RWPE2 (cell line): Measurements from ENCODE around the gene TOGARAM1.

Source experiments
- ATAC-seq: fragments of 200-7000 bp; cut with Tn5 transposase; 3 replicates; pipeline ENCODE4 v1.9.1; 2021; ENCODE audit warnings: low read depth
- DNase-seq: peaks from one replicate; pipeline ENCODE4 v3.0.0-alpha.2; 2020; ENCODE audit warnings: low spot score
- H3K27ac ChIP-seq: fragments of 450-650 bp; 2 replicates; pipeline ENCODE4 v1.5.1; 2017; ENCODE audit warnings: mild to moderate bottlenecking; ENCODE audit not compliant: poor library complexity, severe bottlenecking
- H3K27me3 ChIP-seq: fragments of 250-450 bp; sonication (Bioruptor Pico); 2 replicates; pipeline ENCODE4 v1.5.1; 2021; ENCODE audit warnings: mild to moderate bottlenecking, moderate library complexity; ENCODE audit not compliant: insufficient read depth, poor library complexity, severe bottlenecking
- H3K36me3 ChIP-seq: fragments of 250-450 bp; sonication (Bioruptor Pico); 2 replicates; pipeline ENCODE4 v1.5.1; 2020; ENCODE audit warnings: low read depth, mild to moderate bottlenecking, moderate library complexity
- H3K4me1 ChIP-seq: fragments of 250-450 bp; sonication (Bioruptor Pico); 2 replicates; pipeline ENCODE4 v1.5.1; 2021; ENCODE audit warnings: mild to moderate bottlenecking, moderate library complexity; ENCODE audit not compliant: insufficient read depth, poor library complexity, severe bottlenecking
- H3K4me3 ChIP-seq: fragments of 250-450 bp; sonication (Bioruptor Pico); 2 replicates; pipeline ENCODE4 v1.5.1; 2021; ENCODE audit warnings: mild to moderate bottlenecking, moderate library complexity; ENCODE audit not compliant: severe bottlenecking
- H3K9me3 ChIP-seq: fragments of 250-450 bp; sonication (Bioruptor Pico); 2 replicates; pipeline ENCODE4 v1.5.1; 2021; ENCODE audit warnings: mild to moderate bottlenecking, moderate library complexity; ENCODE audit not compliant: severe bottlenecking
- TF ChIP-seq, protein P1 (sequence below): fragments of 450-650 bp; IDR thresholded peaks from one replicate; pipeline ENCODE4 v1.5.1; 2017; ENCODE audit warnings: mild to moderate bottlenecking, moderate library complexity; ENCODE audit not compliant: poor library complexity, severe bottlenecking

Gene TOGARAM1

DNA sequence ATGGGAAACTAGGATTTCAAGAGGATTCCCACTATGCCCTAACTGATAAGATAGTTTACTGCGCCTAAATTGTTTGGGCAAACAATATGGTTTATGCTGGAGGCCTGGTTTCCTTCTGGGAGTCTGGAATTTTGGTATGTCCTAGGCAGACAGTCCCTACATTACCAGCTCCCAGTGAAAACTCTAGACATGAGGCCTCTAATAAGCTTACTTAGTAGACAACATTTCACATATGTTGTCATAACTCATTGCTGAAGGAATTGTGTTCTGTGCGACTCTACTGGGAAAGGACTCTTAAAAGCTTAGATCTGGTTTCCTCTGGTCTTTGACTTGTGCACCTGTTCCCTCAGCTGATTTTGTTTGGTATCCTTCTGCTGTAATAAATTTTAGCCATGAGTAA is 104.0 kb downstream of the TOGARAM1 start:
- Histone ChIP-seq H3K9me3 (no peaks in the 10 kb centered on the region), H3K4me1 (no peaks in the 10 kb centered on the region), H3K36me3 (peaks cover 37% of the 10 kb centered on the region), H3K4me3 (no peak overlapping the region), H3K27me3 (no peaks in the 10 kb centered on the region), H3K27ac (no peak overlapping the region)
- TF ChIP-seq, protein P1, sequence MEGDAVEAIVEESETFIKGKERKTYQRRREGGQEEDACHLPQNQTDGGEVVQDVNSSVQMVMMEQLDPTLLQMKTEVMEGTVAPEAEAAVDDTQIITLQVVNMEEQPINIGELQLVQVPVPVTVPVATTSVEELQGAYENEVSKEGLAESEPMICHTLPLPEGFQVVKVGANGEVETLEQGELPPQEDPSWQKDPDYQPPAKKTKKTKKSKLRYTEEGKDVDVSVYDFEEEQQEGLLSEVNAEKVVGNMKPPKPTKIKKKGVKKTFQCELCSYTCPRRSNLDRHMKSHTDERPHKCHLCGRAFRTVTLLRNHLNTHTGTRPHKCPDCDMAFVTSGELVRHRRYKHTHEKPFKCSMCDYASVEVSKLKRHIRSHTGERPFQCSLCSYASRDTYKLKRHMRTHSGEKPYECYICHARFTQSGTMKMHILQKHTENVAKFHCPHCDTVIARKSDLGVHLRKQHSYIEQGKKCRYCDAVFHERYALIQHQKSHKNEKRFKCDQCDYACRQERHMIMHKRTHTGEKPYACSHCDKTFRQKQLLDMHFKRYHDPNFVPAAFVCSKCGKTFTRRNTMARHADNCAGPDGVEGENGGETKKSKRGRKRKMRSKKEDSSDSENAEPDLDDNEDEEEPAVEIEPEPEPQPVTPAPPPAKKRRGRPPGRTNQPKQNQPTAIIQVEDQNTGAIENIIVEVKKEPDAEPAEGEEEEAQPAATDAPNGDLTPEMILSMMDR, result no peak
- DNase-seq (no peak), ATAC-seq (no peak)

DNA sequence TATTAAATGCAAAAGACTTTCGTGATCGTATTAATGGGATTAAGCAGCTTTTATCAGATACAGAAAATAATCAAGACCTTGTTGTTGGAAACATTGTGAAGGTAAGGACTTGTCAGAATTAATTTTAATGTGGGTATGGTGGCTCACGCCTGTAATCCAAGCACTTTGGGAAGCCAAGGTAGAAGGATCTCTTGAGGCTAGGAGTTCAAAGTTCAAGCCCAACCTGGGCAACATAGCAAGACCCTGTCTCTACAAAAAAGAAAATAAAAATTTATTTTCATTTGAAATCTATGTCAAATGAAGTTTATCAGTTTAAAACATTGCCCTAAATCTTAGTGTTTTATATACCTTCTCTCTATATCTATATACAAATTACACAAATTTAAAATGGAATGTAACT is 104.7 kb downstream of the TOGARAM1 start:
- ATAC-seq (no peak), DNase-seq (no peak)
- TF ChIP-seq, protein P1, result no peak

DNA sequence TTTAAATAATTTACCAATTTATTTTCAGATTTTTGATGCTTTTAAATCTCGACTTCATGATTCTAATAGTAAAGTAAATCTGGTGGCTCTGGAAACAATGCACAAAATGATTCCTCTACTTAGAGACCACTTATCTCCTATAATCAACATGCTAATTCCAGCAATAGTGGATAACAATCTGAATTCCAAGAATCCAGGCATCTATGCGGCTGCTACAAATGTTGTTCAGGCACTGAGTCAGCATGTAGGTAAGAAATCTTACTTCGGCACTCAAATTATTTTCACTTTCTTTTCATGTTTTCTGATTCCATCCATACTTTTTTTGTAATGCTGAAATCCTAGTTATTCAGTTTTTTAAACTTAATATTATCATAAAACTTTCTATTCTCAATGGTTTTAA is 106.4 kb downstream of the TOGARAM1 start:
- no peak overlapping the region for H3K4me3 ChIP-seq
- DNase-seq (no peak), ATAC-seq (no peak)
- no peaks in the 10 kb centered on the region for H3K9me3 ChIP-seq
- TF ChIP-seq, protein P1, result no peak
- no peak overlapping the region for H3K27ac ChIP-seq
- peaks cover 45% of the 10 kb centered on the region for H3K36me3 ChIP-seq
- no peaks in the 10 kb centered on the region for H3K27me3 ChIP-seq
- H3K4me1 ChIP-seq, result no peaks in the 10 kb centered on the region

More for the DNA sequence above, 104.7 kb downstream of the TOGARAM1 start:
- Histone ChIP-seq H3K36me3 (peaks cover 36% of the 10 kb centered on the region), H3K9me3 (no peaks in the 10 kb centered on the region), H3K27me3 (no peaks in the 10 kb centered on the region), H3K4me1 (no peaks in the 10 kb centered on the region), H3K27ac (no peak overlapping the region), H3K4me3 (no peak overlapping the region)

DNA sequence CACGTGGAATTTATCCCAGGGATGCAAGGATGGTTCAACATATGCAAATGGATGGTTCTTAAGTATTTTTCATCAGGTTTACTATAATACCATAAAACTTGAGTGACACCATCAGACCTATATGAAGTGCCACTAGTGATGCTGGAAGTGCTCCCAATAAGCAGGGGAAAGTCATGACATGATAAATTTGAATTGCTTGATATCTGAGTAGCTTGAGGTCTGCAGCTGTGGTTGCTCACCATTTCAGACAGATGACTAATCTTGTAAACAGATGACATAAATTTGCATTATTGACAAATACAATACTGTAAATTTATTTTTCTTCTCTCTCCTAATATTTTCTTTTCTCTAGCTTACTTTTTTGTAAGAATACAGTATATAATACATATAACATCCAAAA is 108.2 kb downstream of the TOGARAM1 start:
- ATAC-seq (no peak; the same call in 2 of the 3 replicates), DNase-seq (no peak)
- TF ChIP-seq, protein P1, result no peak
- H3K27ac ChIP-seq, result no peak overlapping the region
- H3K27me3 ChIP-seq, result no peaks in the 10 kb centered on the region
- peaks cover 50% of the 10 kb centered on the region for H3K36me3 ChIP-seq
- H3K4me1 ChIP-seq, result no peaks in the 10 kb centered on the region
- no peaks in the 10 kb centered on the region for H3K9me3 ChIP-seq
- no peak overlapping the region for H3K4me3 ChIP-seq

DNA sequence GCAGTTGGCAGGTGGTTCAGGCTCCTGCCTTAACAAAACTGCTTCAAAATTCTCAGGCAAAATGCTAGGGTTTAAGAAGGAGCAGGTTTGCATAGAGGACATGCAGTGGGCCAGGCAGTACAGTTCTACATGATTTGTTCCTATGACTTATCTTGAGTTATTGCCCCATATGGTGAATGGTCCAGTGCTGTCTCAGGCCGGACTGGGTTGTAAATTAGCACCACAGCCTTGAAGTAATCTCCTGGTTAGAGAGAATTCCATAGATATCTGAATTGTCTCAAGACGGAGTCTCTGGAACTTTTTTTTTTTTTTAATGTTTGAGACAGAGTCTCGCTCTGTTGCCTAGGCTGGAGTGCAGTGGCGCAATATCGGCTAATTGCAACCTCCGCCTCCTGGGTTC is 110.1 kb downstream of the TOGARAM1 start:
- peaks cover 45% of the 10 kb centered on the region for H3K36me3 ChIP-seq
- ATAC-seq (no peak), DNase-seq (no peak)
- H3K4me3 ChIP-seq, result no peak overlapping the region
- no peak overlapping the region for H3K27ac ChIP-seq
- H3K27me3 ChIP-seq, result no peaks in the 10 kb centered on the region
- TF ChIP-seq, protein P1, result no peak
- H3K9me3 ChIP-seq, result no peaks in the 10 kb centered on the region
- no peaks in the 10 kb centered on the region for H3K4me1 ChIP-seq
